Stimulated activated CD4-positive, alpha-beta T cell treated with anti-CD3 and anti-CD28 coated beads, Interleukin-15, amount 100 ng/mL, for 1 hour (primary cell): Measurements from ENCODE around the gene GATM.

Experiments used
- DNase-seq, 2 donors: peaks; one replicate each; pipeline ENCODE4 v3.0.0-alpha.2; 2020; ENCODE audit warnings: low read depth in 1 of 2, low spot score in 1 of 2

The GATM gene

GRCh38 chr15:45378149-45378912, at the start of gene GATM:
GATM (minus strand) TSS chr15:45378544; CDS start chr15:45378453, 91 bp downstream.
- peak in 1 of 2 donors; percentile 33 for DNase-seq

- DNase-seq, result no peak
Observed at GRCh38 chr15:45427085-45427484, 48.7 kb upstream of the GATM start.

- no peak for DNase-seq
Observed at GRCh38 chr15:45425135-45425534, 46.8 kb upstream of the GATM start.

- DNase-seq, result no peak
Observed at GRCh38 chr15:45424429-45424828, 46.1 kb upstream of the GATM start.

- DNase-seq, result no peak
Observed at GRCh38 chr15:45417303-45417950, 39.1 kb upstream of the GATM start.

GRCh38 chr15:45414215-45414885, 36.0 kb upstream of the GATM start:
- DNase-seq, result no peak

- no peak for DNase-seq
Observed at GRCh38 chr15:45409596-45409995, 31.3 kb upstream of the GATM start.

GRCh38 chr15:45407786-45408185, 29.4 kb upstream of the GATM start:
- DNase-seq, result no peak

GRCh38 chr15:45402955-45403877, 24.9 kb upstream of the GATM start:
- peak; percentile 5 to 10 for DNase-seq

GRCh38 chr15:45402162-45402954, 24.0 kb upstream of the GATM start:
- DNase-seq, result peak; percentile 90 to 94

- no peak for DNase-seq
Observed at GRCh38 chr15:45401665-45402161, 23.4 kb upstream of the GATM start.

GRCh38 chr15:45399381-45400212, 21.3 kb upstream of the GATM start:
- DNase-seq, result no peak

- DNase-seq, result no peak
Observed at GRCh38 chr15:45397116-45397665, 18.8 kb upstream of the GATM start.

GRCh38 chr15:45395943-45396342, 17.6 kb upstream of the GATM start:
- DNase-seq, result no peak

GRCh38 chr15:45394681-45395080, 16.3 kb upstream of the GATM start:
- no peak for DNase-seq

GRCh38 chr15:45393851-45394250, 15.5 kb upstream of the GATM start:
- no peak for DNase-seq

GRCh38 chr15:45392584-45392855, 14.2 kb upstream of the GATM start:
- DNase-seq, result no peak

- no peak for DNase-seq
Observed at GRCh38 chr15:45391746-45392583, 13.6 kb upstream of the GATM start.
